Nephron progenitor cell (in vitro differentiated cells): ENCODE results near the gene TIGD1.

Experiments
- DNase-seq: peaks from one replicate; pipeline ENCODE4 v3.0.0; 2021
- H3K27ac Mint-ChIP-seq: 2 replicates; pipeline ENCODE4 v1.8.0; 2021; ENCODE audit warnings: mild to moderate bottlenecking, moderate library complexity, mixed read lengths
- H3K27me3 Mint-ChIP-seq: 2 replicates; pipeline ENCODE4 v1.8.0; 2021; ENCODE audit warnings: mild to moderate bottlenecking, low read depth, mixed read lengths; ENCODE audit not compliant: poor library complexity
- H3K36me3 Mint-ChIP-seq: 2 replicates; pipeline ENCODE4 v1.8.0; 2021; ENCODE audit warnings: low read depth, mixed read lengths
- H3K4me1 Mint-ChIP-seq: 2 replicates; pipeline ENCODE4 v1.8.0; 2021; ENCODE audit warnings: mixed read lengths
- H3K4me3 Mint-ChIP-seq: 2 replicates; pipeline ENCODE4 v1.8.0; 2021; ENCODE audit warnings: mild to moderate bottlenecking, moderate library complexity, mixed read lengths
- H3K9me3 Mint-ChIP-seq: 2 replicates; pipeline ENCODE4 v1.8.0; 2021; ENCODE audit warnings: mild to moderate bottlenecking, moderate library complexity, mixed read lengths
- CTCF ChIP-seq: fragments of 200-600 bp; sonication (generic); IDR thresholded peaks from 2 replicates; pipeline ENCODE4 v1.5.0; 2021; ENCODE audit warnings: antibody characterized with exemption

Gene TIGD1

GRCh38 chr2:232516551-232516950, 33.8 kb downstream of the TIGD1 start:
- H3K27ac Mint-ChIP-seq = no peak overlapping the region
- H3K27me3 Mint-ChIP-seq = peaks cover 81% of the 10 kb centered on the region
- H3K9me3 Mint-ChIP-seq = no peaks in the 10 kb centered on the region
- no peak for TF ChIP-seq CTCF
- no peak for DNase-seq
- H3K4me3 Mint-ChIP-seq = no peak overlapping the region
- H3K4me1 Mint-ChIP-seq = peaks cover 70% of the 10 kb centered on the region
- no peaks in the 10 kb centered on the region for H3K36me3 Mint-ChIP-seq

DNA sequence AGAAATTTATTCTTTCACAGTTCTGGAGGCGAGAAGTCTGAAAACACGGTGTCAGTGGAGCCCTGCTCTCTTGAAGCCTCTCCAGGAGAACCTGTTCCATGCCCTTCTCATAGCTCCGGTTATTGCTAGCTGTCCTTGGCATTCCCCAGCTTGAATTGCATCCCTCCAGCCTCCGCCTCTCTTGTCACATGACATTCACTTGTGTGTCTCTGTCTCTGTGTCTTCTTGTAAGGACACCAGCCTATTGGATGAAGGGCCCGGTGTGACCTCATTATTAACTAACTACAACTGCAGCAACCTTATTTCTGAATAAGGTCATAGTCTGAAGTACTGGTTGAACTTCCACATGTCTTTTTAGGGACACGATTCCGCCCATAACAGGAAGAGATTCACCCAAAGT, 34.7 kb downstream of the TIGD1 start:
- peaks cover 76% of the 10 kb centered on the region for H3K4me1 Mint-ChIP-seq
- no peak for TF ChIP-seq CTCF
- no peaks in the 10 kb centered on the region for H3K36me3 Mint-ChIP-seq
- H3K9me3 Mint-ChIP-seq = no peaks in the 10 kb centered on the region
- no peak for DNase-seq
- no peak overlapping the region for H3K27ac Mint-ChIP-seq
- H3K27me3 Mint-ChIP-seq = peaks cover 74% of the 10 kb centered on the region
- H3K4me3 Mint-ChIP-seq = no peak overlapping the region

DNA sequence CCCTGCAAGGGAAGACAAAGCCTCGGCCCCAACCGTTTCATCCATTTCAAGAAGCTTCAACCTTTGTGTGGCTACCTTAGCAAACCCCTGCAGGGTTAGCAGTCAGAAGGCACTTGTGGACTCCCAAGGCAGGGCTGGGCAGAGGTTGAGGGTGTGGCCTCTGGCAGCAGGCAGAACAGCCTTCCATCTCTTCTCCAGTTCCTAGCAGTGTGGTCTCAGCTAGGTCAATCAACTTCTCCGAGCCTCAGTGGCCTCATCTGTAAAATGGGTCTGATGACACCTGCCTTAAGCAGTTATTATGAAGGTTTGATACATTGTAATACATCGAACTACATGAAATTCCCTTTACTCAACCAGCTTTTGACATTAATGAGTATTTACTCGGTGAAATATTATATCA, 37.0 kb downstream of the TIGD1 start:
- peaks cover 79% of the 10 kb centered on the region for H3K4me1 Mint-ChIP-seq
- H3K4me3 Mint-ChIP-seq = no peak overlapping the region
- DNase-seq = no peak
- TF ChIP-seq CTCF = no peak
- peaks cover 58% of the 10 kb centered on the region for H3K27me3 Mint-ChIP-seq
- no peaks in the 10 kb centered on the region for H3K9me3 Mint-ChIP-seq
- H3K36me3 Mint-ChIP-seq = no peaks in the 10 kb centered on the region
- H3K27ac Mint-ChIP-seq = no peak overlapping the region

- no peak for TF ChIP-seq CTCF
- H3K27ac Mint-ChIP-seq = peak overlapping the region; percentile 42
- no peak overlapping the region for H3K4me3 Mint-ChIP-seq
- peaks cover 84% of the 10 kb centered on the region for H3K4me1 Mint-ChIP-seq
- H3K36me3 Mint-ChIP-seq = no peaks in the 10 kb centered on the region
- H3K9me3 Mint-ChIP-seq = no peaks in the 10 kb centered on the region
- DNase-seq = peak; percentile 51
- H3K27me3 Mint-ChIP-seq = peaks cover 50% of the 10 kb centered on the region
Measured at GRCh38 chr2:232512602-232513001, 37.8 kb downstream of the TIGD1 start.

DNA sequence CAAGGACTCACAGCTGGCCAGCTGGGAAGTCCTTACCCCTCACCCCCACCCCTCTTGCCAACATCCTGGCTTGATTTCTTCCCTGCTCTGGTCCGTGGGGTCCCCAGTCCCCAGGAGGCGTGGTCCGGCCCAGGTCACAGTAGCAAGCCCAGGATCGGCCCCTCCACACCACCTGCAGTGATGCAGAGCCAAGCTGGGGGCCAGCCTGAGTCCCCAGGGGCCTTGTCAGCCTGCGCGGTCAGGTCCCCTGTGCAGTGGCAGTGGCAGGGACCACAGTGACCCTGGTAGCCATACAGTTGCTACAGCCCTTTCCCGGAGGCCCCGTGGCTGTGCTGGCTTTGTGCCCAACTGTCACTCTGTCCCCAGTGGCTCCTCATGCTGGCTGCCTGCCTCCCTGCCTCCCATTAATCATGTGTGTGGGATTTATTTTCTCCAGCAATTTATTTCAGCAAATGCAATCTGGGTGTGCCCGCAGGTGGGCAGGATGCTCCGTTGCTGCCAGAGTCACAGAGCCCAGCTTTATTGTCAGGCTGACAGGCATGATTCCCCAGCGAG, 38.9 kb downstream of the TIGD1 start:
- Mint-ChIP-seq H3K27me3 (peaks cover 39% of the 10 kb centered on the region), H3K27ac (no peak overlapping the region), H3K4me1 (peaks cover 88% of the 10 kb centered on the region), H3K36me3 (no peaks in the 10 kb centered on the region), H3K9me3 (no peaks in the 10 kb centered on the region), H3K4me3 (no peak overlapping the region)
- DNase-seq = no peak
- TF ChIP-seq CTCF = no peak

DNA sequence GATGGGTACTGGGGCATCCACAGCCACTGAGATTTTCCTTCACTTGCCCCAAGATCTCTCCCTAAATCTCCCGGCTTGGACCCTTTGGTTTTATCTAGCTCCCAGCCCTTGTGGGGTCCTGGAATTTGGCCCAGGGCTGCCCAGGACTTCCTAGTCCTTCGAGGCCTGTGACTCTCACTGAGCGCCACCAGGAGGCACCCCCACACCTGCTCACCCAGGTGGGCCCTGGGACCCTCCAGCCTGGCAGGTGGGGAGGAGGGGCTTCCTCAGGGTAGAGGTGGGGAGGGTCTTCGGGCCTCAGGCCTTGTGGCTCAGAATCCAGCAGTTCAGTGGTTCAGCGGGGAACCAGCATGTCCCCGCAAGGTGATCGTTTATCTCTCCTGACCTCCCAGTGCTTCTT, 42.1 kb downstream of the TIGD1 start:
- Mint-ChIP-seq H3K36me3 (no peaks in the 10 kb centered on the region), H3K9me3 (no peaks in the 10 kb centered on the region), H3K27me3 (peaks cover 33% of the 10 kb centered on the region), H3K4me1 (peaks cover 93% of the 10 kb centered on the region), H3K27ac (no peak overlapping the region), H3K4me3 (no peak overlapping the region)
- no peak for DNase-seq
- TF ChIP-seq CTCF = no peak
